H1 (cell line): Measurements from ENCODE around the gene OPN5.

Source experiments
- CEBPB ChIP-seq: IDR thresholded peaks from 2 replicates; pipeline ENCODE4 v1.6.1; 2012; ENCODE audit warnings: low read depth, low read length
- CHD2 ChIP-seq: IDR thresholded peaks from 2 replicates; pipeline ENCODE4 v1.6.1; 2012; ENCODE audit warnings: low read length, improper control_type of control experiment
- CTCF ChIP-seq, 3 experiments: IDR thresholded peaks; 1 replicate in 2 of 3; 2 replicates in 1 of 3; pipeline versions ENCODE4 v1.5.1 to v1.6.1; 2011; ENCODE audit warnings: low read length in 3 of 3, mild to moderate bottlenecking in 3 of 3, inconsistent platforms in 2 of 3, low read depth in 1 of 3, moderate library complexity in 1 of 3; ENCODE audit not compliant: insufficient read depth in 1 of 3; ENCODE audit errors: control extremely low read depth in 1 of 3
- EZH2 ChIP-seq: fragments of 200-600 bp; sonication (generic); IDR thresholded peaks from 2 replicates; pipeline ENCODE4 v1.7.1; 2012; ENCODE audit warnings: low read depth, mild to moderate bottlenecking, moderate library complexity, low read length, inconsistent platforms; ENCODE audit not compliant: severe bottlenecking
- GTF2F1 ChIP-seq: IDR thresholded peaks from 2 replicates; pipeline ENCODE4 v1.6.1; 2012; ENCODE audit warnings: low read depth, low read length, improper control_type of control experiment, borderline replicate concordance
- JUN ChIP-seq: IDR thresholded peaks from 2 replicates; pipeline ENCODE4 v1.6.1; 2011; ENCODE audit warnings: low read depth, mild to moderate bottlenecking, improper control_type of control experiment, low read length
- NRF1 ChIP-seq: IDR thresholded peaks from 2 replicates; pipeline ENCODE4 v1.6.1; 2011; ENCODE audit warnings: mild to moderate bottlenecking, low read depth, low read length, improper control_type of control experiment
- POLR2A ChIP-seq, 2 experiments: IDR thresholded peaks; 1 replicate in 1 of 2; 2 replicates in 1 of 2; pipeline ENCODE4 v1.6.1; 2011; ENCODE audit warnings: low read depth in 2 of 2, low read length in 2 of 2, mild to moderate bottlenecking in 2 of 2; ENCODE audit errors: control extremely low read depth in 1 of 2
- POLR2AphosphoS5 ChIP-seq: IDR thresholded peaks from 2 replicates; pipeline ENCODE4 v1.6.1; 2011; ENCODE audit warnings: low read depth, low read length
- SP4 ChIP-seq: IDR thresholded peaks from 2 replicates; pipeline ENCODE4 v1.6.1; 2012; ENCODE audit warnings: low read length, inconsistent platforms
- TBP ChIP-seq: IDR thresholded peaks from 2 replicates; pipeline ENCODE4 v1.6.1; 2011; ENCODE audit warnings: low read depth, low read length, improper control_type of control experiment
- TF ChIP-seq, protein P1 (sequence below): IDR thresholded peaks from 2 replicates; pipeline ENCODE4 v1.6.1; 2012; ENCODE audit warnings: inconsistent platforms

GRCh38 chr6:47822856-47823554 lies 41.2 kb downstream of the OPN5 start:
- TF ChIP-seq EZH2 (no peak), POLR2A (IDR thresholded peaks at IDR 0.05; ENCODE audit: control extremely low read depth in 1 of 2, low read depth in 2 of 2, low read length in 2 of 2) (no peak), CTCF (IDR thresholded peaks at IDR 0.05; ENCODE audit: control extremely low read depth in 1 of 3, insufficient read depth in 1 of 3, low read depth in 1 of 3, low read length in 3 of 3) (no peak), GTF2F1 (no peak), NRF1 (no peak), TBP (no peak), SP4 (no peak), JUN (no peak), CHD2 (no peak), CEBPB (no peak), POLR2AphosphoS5 (no peak)
- TF ChIP-seq, protein P1, sequence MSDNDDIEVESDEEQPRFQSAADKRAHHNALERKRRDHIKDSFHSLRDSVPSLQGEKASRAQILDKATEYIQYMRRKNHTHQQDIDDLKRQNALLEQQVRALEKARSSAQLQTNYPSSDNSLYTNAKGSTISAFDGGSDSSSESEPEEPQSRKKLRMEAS: no peak
